GM19023 (cell line): ENCODE data around the gene DPP4.

ENCODE experiments used
- ATAC-seq: cut with Tn5 transposase; IDR thresholded peaks from one replicate; pipeline ENCODE4 v1.9.1; 2021; ENCODE audit warnings: mild to moderate bottlenecking, moderate library complexity; ENCODE audit not compliant: unreplicated experiment

The DPP4 gene

GRCh38 chr2:162086904-162087303, 12.9 kb upstream of the DPP4 start:
- no peak for ATAC-seq

DNA sequence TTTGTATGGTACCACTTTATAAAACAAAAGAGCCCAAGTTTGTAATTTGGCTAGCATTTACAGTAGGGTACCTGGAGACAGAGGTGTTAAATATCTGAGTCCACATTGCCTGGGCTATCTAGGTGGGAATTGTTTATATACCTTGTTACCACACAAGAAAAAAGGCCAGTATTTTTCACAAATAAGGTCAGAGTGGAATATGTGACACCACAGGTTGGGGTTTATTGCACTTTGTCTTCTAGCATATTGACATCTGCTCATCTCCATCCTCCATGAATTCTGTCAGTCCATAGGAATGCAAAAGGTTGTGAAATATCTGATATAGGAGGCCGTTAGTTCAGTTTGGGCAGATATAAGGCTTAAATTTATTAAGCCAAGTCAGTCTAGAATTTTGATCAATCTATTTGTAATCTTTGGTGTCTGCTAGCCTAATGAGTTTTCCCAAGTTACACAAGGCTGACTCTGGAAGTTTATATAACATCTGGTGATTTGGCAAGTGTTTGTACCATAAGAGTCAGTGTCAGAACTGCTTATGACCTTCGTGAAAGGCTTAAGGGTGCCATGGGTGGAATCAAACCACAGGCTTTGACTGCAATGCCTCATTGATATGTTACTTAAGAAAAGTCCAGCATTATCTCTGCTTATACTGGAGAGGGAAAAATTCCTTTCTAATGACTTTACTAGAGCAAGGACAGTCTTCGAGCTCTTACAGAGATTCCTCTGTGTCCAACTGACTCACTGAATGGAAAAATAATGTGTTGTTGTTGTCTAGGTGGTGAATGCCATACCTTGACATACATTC, 11.3 kb upstream of the DPP4 start:
- ATAC-seq: no peak

DNA sequence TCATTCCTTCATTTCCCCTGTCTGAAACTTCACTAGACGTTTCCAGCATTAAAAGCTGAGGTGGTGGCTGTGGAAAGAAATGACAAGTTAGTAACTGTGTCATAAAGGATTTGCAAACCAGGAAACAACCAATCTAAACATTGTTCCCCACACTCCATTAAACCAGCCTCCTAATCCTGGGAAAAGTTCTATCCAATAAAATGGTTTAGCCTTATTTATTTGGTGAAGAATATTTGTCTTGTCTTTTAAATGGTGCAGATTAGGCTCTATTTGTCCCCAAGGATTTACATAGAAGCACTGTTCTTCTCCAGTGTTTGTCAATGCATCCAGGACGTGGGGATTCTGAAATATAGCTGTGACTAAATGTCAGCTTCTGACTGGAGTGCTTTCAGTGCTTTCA, 10.5 kb upstream of the DPP4 start:
- no peak for ATAC-seq

DNA sequence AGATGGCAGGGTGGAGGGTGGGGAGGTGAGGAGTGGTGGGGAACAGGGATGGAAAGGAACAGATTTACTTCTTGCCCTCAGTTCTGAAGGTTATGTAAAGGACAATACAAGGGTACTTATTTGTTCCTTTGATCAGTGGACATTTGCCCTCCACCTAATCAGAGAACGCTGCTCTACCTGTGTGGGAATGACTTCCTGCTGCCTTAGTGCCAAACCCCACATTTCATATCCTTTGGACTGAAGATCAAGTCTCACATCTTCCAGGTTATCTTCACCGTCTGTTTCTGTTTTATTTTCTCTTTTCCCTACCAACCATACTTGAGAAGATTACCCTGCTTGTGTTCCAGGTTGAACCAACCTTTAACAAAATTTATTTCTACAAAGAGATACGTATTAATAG, 8.7 kb upstream of the DPP4 start:
- no peak for ATAC-seq

- no peak for ATAC-seq
These were observed 8.0 kb upstream of the DPP4 start for GRCh38 chr2:162082036-162082435.

DNA sequence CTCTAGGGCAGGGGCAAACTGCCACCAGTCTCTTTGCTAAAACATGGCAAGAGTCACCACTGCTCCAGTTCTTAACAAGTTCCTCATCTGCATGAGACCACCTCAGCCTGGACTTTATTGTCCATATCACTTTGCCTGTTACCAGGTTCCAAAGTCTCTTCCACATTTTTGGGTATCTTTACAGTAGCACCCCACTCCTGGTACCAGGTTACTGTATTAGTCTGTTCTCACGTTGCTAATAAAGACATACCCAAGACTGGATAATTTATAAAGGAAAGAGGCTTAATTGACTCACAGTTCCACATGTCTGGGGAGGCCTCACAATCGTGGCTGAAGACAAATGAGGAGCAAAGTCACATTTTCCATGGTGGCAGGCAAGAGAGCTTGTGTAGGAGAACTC, 5.5 kb upstream of the DPP4 start:
- ATAC-seq: no peak

DNA sequence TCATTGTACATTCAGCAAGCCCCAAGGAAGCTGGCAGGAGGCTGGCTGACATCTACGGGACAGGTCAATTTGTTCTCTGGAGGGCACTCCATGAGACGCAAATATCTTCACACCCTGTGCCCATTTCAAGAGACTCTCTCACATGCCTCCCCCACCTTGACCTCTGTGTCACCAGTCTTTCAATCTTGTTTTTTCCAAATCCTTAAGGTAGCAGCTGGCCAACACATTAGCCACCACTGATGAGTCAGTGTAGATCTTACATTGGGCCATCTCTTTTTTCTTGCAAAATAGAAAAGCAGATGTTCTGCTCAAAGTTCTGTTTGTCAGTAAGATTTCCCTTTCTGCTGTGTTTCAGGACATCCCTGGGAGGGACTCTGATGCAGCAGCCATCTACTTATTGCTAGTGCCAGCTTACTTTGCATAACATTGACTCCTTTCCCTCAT, 1.7 kb upstream of the DPP4 start:
- ATAC-seq: no peak

DNA sequence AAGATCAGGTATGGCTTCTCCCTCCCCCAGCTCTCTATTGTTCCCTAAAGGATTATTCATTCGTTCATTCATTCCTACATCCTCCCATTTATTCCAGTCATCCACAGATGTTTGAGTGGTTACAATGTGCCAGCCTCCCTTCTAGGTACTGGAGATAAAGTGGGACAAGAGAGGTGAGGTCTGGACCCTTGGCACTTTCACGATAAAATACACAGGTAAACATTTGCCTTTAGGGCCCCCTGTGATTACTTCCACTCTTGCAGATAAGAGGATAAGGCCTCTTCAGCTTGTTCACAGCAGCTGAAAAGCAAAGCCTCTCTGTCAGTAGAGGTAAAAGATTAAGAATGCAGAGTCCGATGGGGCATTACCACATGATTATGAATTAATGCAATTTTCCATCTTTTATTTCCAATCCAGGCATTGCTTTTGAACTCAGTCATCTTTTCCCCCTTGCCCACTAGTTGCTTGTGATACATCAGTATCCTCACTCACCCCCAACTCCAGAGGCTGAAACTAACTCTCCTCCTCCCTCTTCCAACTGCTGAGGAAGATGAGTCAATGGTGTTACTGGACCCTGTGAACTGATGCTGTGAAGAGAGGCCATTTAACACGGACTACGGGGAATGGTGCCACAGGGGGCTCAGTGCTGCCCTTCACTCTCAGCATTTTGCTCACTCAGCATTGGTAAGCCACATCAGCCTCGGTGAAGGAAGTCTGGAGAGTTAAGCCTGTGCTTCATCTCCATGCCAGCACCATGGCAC, 1.1 kb upstream of the DPP4 start:
- no peak for ATAC-seq

GRCh38 chr2:162074632-162074895, 549 bp upstream of the DPP4 start:
- no peak for ATAC-seq

- ATAC-seq: no peak
These were observed 783 bp downstream of the DPP4 start for GRCh38 chr2:162072976-162073887.

- ATAC-seq: peak; percentile 41
These were observed 1.8 kb downstream of the DPP4 start for GRCh38 chr2:162072181-162072702.

- no peak for ATAC-seq
These were observed 3.0 kb downstream of the DPP4 start for GRCh38 chr2:162071001-162071400.

DNA sequence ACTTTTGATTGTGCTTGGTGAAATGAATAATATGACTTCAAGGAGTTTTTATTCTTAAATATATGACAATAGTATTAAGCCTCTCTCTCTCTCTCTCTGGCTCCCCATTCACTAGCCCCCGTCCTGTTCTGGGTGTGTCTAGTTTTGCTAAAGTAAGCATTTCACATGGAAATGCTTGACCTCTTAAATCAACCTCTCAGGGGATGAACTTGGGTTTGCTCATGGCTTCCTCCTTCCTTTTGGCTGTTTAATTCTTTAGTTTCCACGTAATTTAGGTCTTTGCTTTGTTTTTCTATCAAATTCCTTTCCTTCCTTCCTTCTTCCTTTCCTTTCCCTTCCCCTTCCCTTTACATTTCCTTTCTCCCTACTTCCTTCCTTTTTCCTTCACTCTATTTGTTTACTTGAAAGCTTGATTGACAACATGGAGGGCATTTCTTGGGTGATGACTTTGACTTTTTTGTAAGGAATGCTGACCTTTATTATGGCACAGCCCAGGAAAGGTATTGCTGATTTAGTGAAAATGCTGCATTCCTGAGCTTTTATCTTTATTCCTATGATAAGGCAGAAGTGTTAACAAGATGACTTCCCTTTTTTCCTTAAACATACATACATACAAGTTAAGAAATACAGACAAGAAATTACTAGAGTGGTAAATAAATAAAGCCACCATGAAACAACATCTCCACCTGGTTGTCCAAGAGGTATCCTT, 3.6 kb downstream of the DPP4 start:
- no peak for ATAC-seq

DNA sequence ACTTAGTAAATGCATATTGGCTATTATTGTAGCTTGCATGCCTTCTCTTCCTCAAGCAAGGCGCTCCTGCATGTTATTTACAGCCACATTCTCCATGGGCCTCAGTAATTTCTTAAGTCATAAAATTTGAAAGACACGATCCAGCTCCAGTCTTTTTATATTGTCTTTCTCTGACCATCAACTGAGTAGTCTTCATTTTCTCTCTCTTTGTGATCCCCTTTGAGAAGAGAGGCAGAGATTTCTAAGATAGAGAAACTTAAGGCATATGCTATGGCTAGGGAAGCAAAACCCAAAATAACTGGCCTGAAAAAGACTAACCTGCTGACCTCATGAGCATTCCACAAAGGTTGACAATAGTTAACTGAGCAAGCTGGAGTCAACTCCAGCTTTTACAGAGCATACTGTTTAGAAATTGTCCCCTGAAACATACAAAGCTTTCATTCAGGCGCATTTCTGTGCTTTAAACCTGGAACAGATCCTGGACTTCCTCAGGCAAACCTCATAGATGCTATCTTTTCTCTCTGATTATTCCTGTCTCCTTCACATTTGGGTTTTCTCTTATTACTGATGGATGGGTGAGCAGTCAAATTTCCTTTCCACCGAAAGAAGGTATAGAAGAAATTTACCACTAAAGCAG, 4.6 kb downstream of the DPP4 start:
- no peak for ATAC-seq

DNA sequence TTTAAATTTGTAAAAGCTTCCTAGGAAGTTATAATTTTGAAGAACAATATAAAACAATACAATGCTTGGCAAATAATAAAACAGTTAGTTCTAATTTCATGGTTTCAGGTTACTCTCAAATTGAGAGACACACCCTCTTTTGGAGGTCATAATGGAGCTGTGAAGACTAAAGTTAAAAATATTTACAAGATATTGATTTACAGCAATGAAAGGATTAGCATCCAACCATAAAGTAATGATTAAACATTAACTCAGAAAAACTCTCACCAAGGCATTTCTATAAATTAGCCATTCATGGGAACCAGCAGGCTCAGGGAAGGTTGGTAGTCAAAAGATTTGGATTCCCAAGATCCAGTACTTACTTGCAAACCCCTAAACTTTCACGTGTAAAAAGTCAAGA, 6.4 kb downstream of the DPP4 start:
- ATAC-seq: no peak

DNA sequence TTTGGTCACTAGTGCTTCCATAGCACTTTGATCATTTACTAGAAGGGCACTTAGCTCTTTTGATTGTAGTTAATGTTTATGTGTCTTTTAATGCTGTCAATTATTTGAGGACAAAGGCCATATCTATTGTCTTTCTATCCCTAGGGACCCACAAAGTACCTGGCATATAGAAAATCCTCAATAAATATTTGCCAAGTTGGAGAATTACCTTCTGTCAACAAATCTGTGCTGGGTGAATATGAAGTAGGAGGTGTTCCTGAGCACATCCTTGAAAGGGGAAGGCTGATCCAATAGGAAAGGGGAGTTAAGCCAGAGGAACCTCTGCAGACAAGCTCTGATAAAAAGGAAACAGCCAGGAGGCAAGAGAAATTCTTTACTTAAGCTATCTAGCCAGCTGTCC, 8.2 kb downstream of the DPP4 start:
- ATAC-seq: no peak

- ATAC-seq: peak; percentile 38
These were observed 10.1 kb downstream of the DPP4 start for GRCh38 chr2:162063899-162064298.

DNA sequence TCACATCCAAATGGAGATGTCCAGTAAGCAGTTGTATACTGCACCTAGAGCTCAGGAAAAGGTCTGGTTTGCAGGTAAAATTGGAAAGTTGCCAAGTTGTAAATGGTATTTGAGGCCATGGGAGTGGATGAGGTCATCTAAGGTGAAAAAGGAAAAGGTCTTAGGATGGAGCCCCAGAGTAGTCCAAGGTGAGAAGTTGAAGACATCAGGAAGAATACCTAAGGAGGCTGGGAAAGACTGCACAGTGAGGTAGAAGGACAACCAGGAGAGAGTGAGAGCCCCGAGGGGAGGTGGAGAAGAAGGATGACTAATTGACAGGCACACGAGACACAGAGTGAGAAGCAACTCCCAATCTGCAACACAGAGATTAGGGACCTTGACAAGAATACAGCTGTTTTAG, 10.7 kb downstream of the DPP4 start:
- no peak for ATAC-seq

- ATAC-seq: no peak
These were observed 11.5 kb downstream of the DPP4 start for GRCh38 chr2:162062559-162062958.

DNA sequence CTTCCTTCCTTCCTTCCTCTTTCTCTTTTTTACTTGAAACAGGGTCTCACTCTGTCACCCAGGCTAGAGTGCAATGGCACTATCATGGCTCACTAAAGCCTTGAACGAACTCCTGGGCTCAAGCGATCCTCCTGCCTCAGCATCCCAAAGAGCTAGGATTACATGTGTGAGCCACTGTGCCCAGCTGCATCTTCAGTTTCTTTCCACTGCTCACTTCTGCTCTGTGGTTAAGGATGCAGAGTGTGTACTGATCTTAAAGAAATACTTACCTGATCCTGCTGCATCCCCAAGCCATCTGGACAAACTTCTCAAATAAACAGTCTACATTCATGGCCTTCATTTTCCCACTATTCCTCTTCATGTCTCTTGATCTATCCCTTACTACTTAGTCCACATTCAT, 13.0 kb downstream of the DPP4 start:
- ATAC-seq: no peak
